K562 (cell line): ENCODE measurements around the gene BNC2. TPM values are rescaled to one million over a fixed set of nuclear protein-coding genes. Genes with fewer than 3 reads are reported as not detected.

ENCODE experiments used
- ATAC-seq: fragments of 200-7000 bp; cut with Tn5 transposase; 3 replicates; pipeline ENCODE4 v1.9.1; 2020; ENCODE audit warnings: moderate library complexity
- BruUV-seq: library from RNA; stranded (reverse); fragments of 400-500 nt; replicated peaks from 2 replicates; lab custom pipeline; 2021; lab: Mats Ljungman, UMichigan
- CTCF ChIA-PET: fragments of 300-600 bp; formaldehyde crosslinking; extraction: SDS; loops from one replicate; lab custom pipeline; 2021; ENCODE audit warnings: low intra/inter-chr PET ratio; lab: Yijun Ruan, JAX
- POLR2A ChIA-PET: fragments of 300-600, 350-650 bp; sonication (Branson Sonifier 250); formaldehyde crosslinking; extraction: SDS; loops from one replicate; lab custom pipeline; 2021; ENCODE audit warnings: antibody characterized with exemption, inconsistent platforms; lab: Yijun Ruan, JAX
- DNase-seq, 4 experiments: peaks; one replicate each; pipeline versions ENCODE4 v3.0.0 to v3.0.0-alpha.2; 2011 to 2018; ENCODE audit warnings: low spot score in 3 of 4, mixed read lengths in 3 of 4; ENCODE audit errors: extremely low read depth in 1 of 4
- FAIRE-seq: peaks from 2 replicates; lab custom pipeline; 2011; peaks lifted over from hg19 to GRCh38; lab: Jason Lieb, UNC
- H2AFZ ChIP-seq: 2 replicates; pipeline ENCODE4 v1.6.0; 2011; ENCODE audit warnings: low read depth, low read length, control low read depth, inconsistent platforms
- H3K27ac ChIP-seq: fragments of 200-600 bp; 3 replicates; pipeline ENCODE4 v1.8.0; 2011; ENCODE audit warnings: low read depth, mild to moderate bottlenecking, control low read depth, inconsistent platforms, low read length, moderate library complexity, mixed read lengths; ENCODE audit errors: extremely low read depth
- H3K27me3 ChIP-seq, 2 experiments: fragments of 300-600 bp in 1 of 2; 2 replicates in 1 of 2; 3 replicates in 1 of 2; pipeline versions ENCODE4 v1.6.0 to v1.8.0; 2011; ENCODE audit warnings: inconsistent platforms in 2 of 2, low read length in 2 of 2, mild to moderate bottlenecking in 1 of 2, mixed read lengths in 1 of 2, moderate library complexity in 1 of 2; ENCODE audit not compliant: control insufficient read depth in 2 of 2, insufficient read depth in 2 of 2
- H3K36me3 ChIP-seq: fragments of 300-600 bp; 3 replicates; pipeline ENCODE4 v1.8.0; 2011; ENCODE audit warnings: mild to moderate bottlenecking, low read length, inconsistent platforms; ENCODE audit not compliant: control insufficient read depth, insufficient read depth
- H3K4me1 ChIP-seq, 2 experiments: fragments of 200-600 bp in 1 of 2; replicated peaks in 1 of 2; 2 replicates in 1 of 2; 3 replicates in 1 of 2; pipeline versions ENCODE4 v1.5.1 to v1.8.0; 2011; ENCODE audit warnings: inconsistent platforms in 2 of 2, low read length in 2 of 2, mild to moderate bottlenecking in 1 of 2, mixed read lengths in 1 of 2, moderate library complexity in 1 of 2; ENCODE audit not compliant: control insufficient read depth in 2 of 2, insufficient read depth in 2 of 2
- H3K4me2 ChIP-seq: 2 replicates; pipeline ENCODE4 v1.6.1; 2011; ENCODE audit warnings: low read length, control low read depth, inconsistent platforms, mixed read lengths; ENCODE audit not compliant: insufficient read depth
- H3K4me3 ChIP-seq: fragments of 200-600 bp; sonication (generic), shearing (Covaris generic); 2 replicates; pipeline ENCODE4 v1.5.1; 2016; ENCODE audit warnings: control low read depth, inconsistent platforms
- H3K79me2 ChIP-seq: fragments of 200-600 bp; 3 replicates; pipeline ENCODE4 v1.8.0; 2011; ENCODE audit warnings: low read length, inconsistent platforms; ENCODE audit not compliant: control insufficient read depth, insufficient read depth
- H3K9ac ChIP-seq, 2 experiments: 2 replicates each; pipeline versions ENCODE4 v1.6.0 to v1.6.1; 2011; ENCODE audit warnings: low read depth in 2 of 2, low read length in 2 of 2, control low read depth in 1 of 2, inconsistent platforms in 1 of 2, mild to moderate bottlenecking in 1 of 2, mixed read lengths in 1 of 2; ENCODE audit not compliant: insufficient read depth in 1 of 2
- H3K9me1 ChIP-seq: one replicate; pipeline ENCODE4 v1.6.0; 2011; ENCODE audit warnings: inconsistent platforms, mild to moderate bottlenecking, low read length, moderate library complexity; ENCODE audit not compliant: control insufficient read depth, insufficient read depth
- H3K9me3 ChIP-seq: replicated peaks from 2 replicates; pipeline ENCODE4 v1.5.1; 2011; ENCODE audit warnings: low read depth, low read length, inconsistent platforms; ENCODE audit not compliant: control insufficient read depth, insufficient read depth
- H4K20me1 ChIP-seq: replicated peaks from 2 replicates; pipeline ENCODE4 v1.6.1; 2011; ENCODE audit warnings: low read length, inconsistent platforms, mixed read lengths; ENCODE audit not compliant: control insufficient read depth, insufficient read depth
- CREM ChIP-seq: IDR thresholded peaks from 2 replicates; pipeline ENCODE4 v1.6.1; 2014; ENCODE audit warnings: antibody characterized with exemption, low read depth
- HDAC2 ChIP-seq: fragments of 450-650 bp; IDR thresholded peaks from 2 replicates; pipeline ENCODE4 v1.6.1; 2016; ENCODE audit warnings: mild to moderate bottlenecking
- YY1 ChIP-seq, 3 experiments: IDR thresholded peaks; 2 replicates each; pipeline ENCODE4 v1.6.1; 2011; ENCODE audit warnings: low read length in 2 of 3, mild to moderate bottlenecking in 2 of 3, moderate library complexity in 2 of 3, borderline replicate concordance in 1 of 3, control low read depth in 1 of 3, low read depth in 1 of 3; ENCODE audit not compliant: insufficient read depth in 3 of 3, insufficient replicate concordance in 2 of 3, control insufficient read depth in 1 of 3, insufficient read length in 1 of 3; ENCODE audit errors: extremely low read depth in 1 of 3
- WGBS: fragments of 100-300 bp; shearing (Covaris generic); methylation state at CpG from one replicate; pipeline ENCODE4 v1.1.6; 2016; ENCODE audit warnings: low coverage, mixed read lengths; ENCODE audit not compliant: insufficient coverage; ENCODE audit errors: missing lambda C conversion rate; 5-methylcytosine and 5-hydroxymethylcytosine counted together
- in situ Hi-C: fragments of 300-500 bp; cut with MboI; formaldehyde crosslinking; loops from 4 replicates; pipeline ENCODE4 v1.15.0; 2018; ENCODE audit warnings: inconsistent platforms, mixed read lengths
- intact Hi-C: fragments of 100-400 bp; cut with micrococcal nuclease; formaldehyde crosslinking; loops from 2 replicates; pipeline ENCODE4 v1.14.2; 2022
- polyA plus RNA-seq, 8 experiments: library from polyadenylated mRNA; depleted of rRNA in 4 of 8; stranded (reverse) in 5 of 8; unstranded in 3 of 8; fragments of >200 nt; fragmentation: Nextera tagmentation in 2 of 8; fragmentation: Illumina TruSeq in 1 of 8; extraction: Ambion mirVana in 2 of 8; extraction: Trizol in 1 of 8; gene quantifications; 2 replicates each; pipeline versions ENCODE4 v1.2.1 to v1.2.3, GENCODE V29; 2011 to 2014; ENCODE audit warnings: inconsistent platforms in 1 of 8, missing spikeins in 1 of 8
- total RNA-seq, 7 experiments: library from RNA; depleted of rRNA in 6 of 7; stranded (reverse); fragments of >200 nt in 6 of 7; fragmentation: Illumina TruSeq in 2 of 7; extraction: Trizol in 2 of 7; gene quantifications; 2 replicates each; pipeline versions ENCODE4 v1.2.1 to v1.2.3, GENCODE V29; 2011 to 2021; ENCODE audit warnings: low replicate concordance in 1 of 7
- TF ChIP-seq, protein P1 (sequence below): sonication (generic); IDR thresholded peaks from 2 replicates; pipeline ENCODE4 v1.6.1; 2016

BNC2 gene
- total and polyA plus RNA-seq, 9 of the 15 experiments (the other 6 are each of a cell fraction or from before 2014, with no cell fraction given): not detected

GRCh38 chr9:16864649-16865434 lies 5.6 kb downstream of the BNC2 start:
- Histone ChIP-seq H3K27ac (no peak overlapping the region), H3K9me1 (no peaks in the 10 kb centered on the region), H4K20me1 (no peaks in the 10 kb centered on the region), H3K9ac (no peak overlapping the region), H3K4me3 (no peak overlapping the region), H3K36me3 (no peaks in the 10 kb centered on the region), H3K9me3 (no peaks in the 10 kb centered on the region), H3K27me3 (no peaks in the 10 kb centered on the region), H3K79me2 (no peaks in the 10 kb centered on the region), H3K4me2 (no peak overlapping the region), H3K4me1 (no peaks in the 10 kb centered on the region), H2AFZ (no peak overlapping the region)
- intact Hi-C loops (no loop called here), in situ Hi-C loops (no loop called here)
- no peak for DNase-seq
- no peak for ATAC-seq
- POLR2A ChIA-PET: no interaction called here
- no TSS peak for BruUV-seq
- TF ChIP-seq YY1 (IDR thresholded peaks at IDR 0.05; ENCODE audit: borderline replicate concordance in 1 of 3, control insufficient read depth in 1 of 3, extremely low read depth in 1 of 3, insufficient read depth in 3 of 3, insufficient read length in 1 of 3, insufficient replicate concordance in 2 of 3, low read depth in 1 of 3, low read length in 2 of 3): no peak
- TF ChIP-seq CREM: no peak
- TF ChIP-seq, protein P1, sequence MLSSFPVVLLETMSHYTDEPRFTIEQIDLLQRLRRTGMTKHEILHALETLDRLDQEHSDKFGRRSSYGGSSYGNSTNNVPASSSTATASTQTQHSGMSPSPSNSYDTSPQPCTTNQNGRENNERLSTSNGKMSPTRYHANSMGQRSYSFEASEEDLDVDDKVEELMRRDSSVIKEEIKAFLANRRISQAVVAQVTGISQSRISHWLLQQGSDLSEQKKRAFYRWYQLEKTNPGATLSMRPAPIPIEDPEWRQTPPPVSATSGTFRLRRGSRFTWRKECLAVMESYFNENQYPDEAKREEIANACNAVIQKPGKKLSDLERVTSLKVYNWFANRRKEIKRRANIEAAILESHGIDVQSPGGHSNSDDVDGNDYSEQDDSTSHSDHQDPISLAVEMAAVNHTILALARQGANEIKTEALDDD: no peak
- no peak for TF ChIP-seq HDAC2
- CTCF ChIA-PET: no interaction called here
- FAIRE-seq: no peak
- WGBS: 1% methylated on average over 10 of the region's 10 CpGs
